Activated CD4-positive, alpha-beta memory T cell treated with anti-CD3 and anti-CD28 coated beads, Interleukin-2, amount 10 ng/mL, durations not matched to agents 7 days and 5 days (primary cell): ENCODE data around the gene RAB3C. TPM values are rescaled to one million over a fixed set of nuclear protein-coding genes. Genes with fewer than 3 reads are reported as not detected.
"Not testable (repeated sequence)": the region's sequence is repeated elsewhere in the genome, so short reads cannot be mapped to it uniquely, and the experiment has no call there.

Experiments used
- CTCF ChIA-PET: fragments of 350-600 bp; sonication (Branson Sonifier 250); formaldehyde crosslinking; loops from one replicate; lab custom pipeline; 2021; ENCODE audit warnings: antibody characterized with exemption, inconsistent platforms; lab: Charles Lee
- POLR2A ChIA-PET: fragments of 350-600 bp; sonication (Branson Sonifier 250); formaldehyde crosslinking; loops from one replicate; lab custom pipeline; 2021; ENCODE audit warnings: antibody characterized with exemption; lab: Charles Lee
- DNase-seq: peaks from one replicate; pipeline ENCODE4 v3.0.0-alpha.2; 2020
- H3K27ac Mint-ChIP-seq: one replicate; pipeline ENCODE4 v1.8.0; 2021; ENCODE audit warnings: mild to moderate bottlenecking, mixed read lengths
- H3K27me3 Mint-ChIP-seq: one replicate; pipeline ENCODE4 v1.8.0; 2021; ENCODE audit warnings: mixed read lengths
- H3K36me3 Mint-ChIP-seq: one replicate; pipeline ENCODE4 v1.8.0; 2021; ENCODE audit warnings: low read depth, mixed read lengths
- H3K4me1 Mint-ChIP-seq: one replicate; pipeline ENCODE4 v1.8.0; 2021; ENCODE audit warnings: mixed read lengths
- H3K4me3 Mint-ChIP-seq: one replicate; pipeline ENCODE4 v1.8.0; 2021; ENCODE audit warnings: mild to moderate bottlenecking, mixed read lengths
- H3K9me3 Mint-ChIP-seq: one replicate; pipeline ENCODE4 v1.8.0; 2021; ENCODE audit warnings: mixed read lengths
- total RNA-seq, 2 experiments: library from RNA; stranded (reverse); gene quantifications; one replicate each; pipeline ENCODE4 v1.2.3, GENCODE V29; 2021

The RAB3C gene
- total RNA-seq, 2 experiments from 2014 or later, result not detected

GRCh38 chr5:58703925-58704555, 121.2 kb downstream of the RAB3C start:
- CTCF ChIA-PET, result no interaction called here
- H3K4me3 Mint-ChIP-seq, result no peak overlapping the region

GRCh38 chr5:58706736-58707135, 123.9 kb downstream of the RAB3C start:
- Mint-ChIP-seq H3K9me3 (no peaks in the 10 kb centered on the region), H3K36me3 (no peaks in the 10 kb centered on the region), H3K4me1 (no peaks in the 10 kb centered on the region), H3K27me3 (peaks cover 5% of the 10 kb centered on the region), H3K4me3 (no peak overlapping the region), H3K27ac (no peak overlapping the region)
- CTCF ChIA-PET, result no interaction called here
- no peak for DNase-seq
- POLR2A ChIA-PET, result no interaction called here

More at GRCh38 chr5:58703925-58704555, 121.2 kb downstream of the RAB3C start:
- no peaks in the 10 kb centered on the region for H3K4me1 Mint-ChIP-seq
- POLR2A ChIA-PET, result no interaction called here
- no peaks in the 10 kb centered on the region for H3K36me3 Mint-ChIP-seq
- no peak overlapping the region for H3K27ac Mint-ChIP-seq
- peaks cover 5% of the 10 kb centered on the region for H3K27me3 Mint-ChIP-seq
- DNase-seq, result no peak
- no peaks in the 10 kb centered on the region for H3K9me3 Mint-ChIP-seq

- DNase-seq, result no peak
- H3K27ac Mint-ChIP-seq, result no peak overlapping the region
- H3K27me3 Mint-ChIP-seq, result peaks cover 5% of the 10 kb centered on the region
- no peaks in the 10 kb centered on the region for H3K4me1 Mint-ChIP-seq
- H3K9me3 Mint-ChIP-seq, result no peaks in the 10 kb centered on the region
- H3K4me3 Mint-ChIP-seq, result no peak overlapping the region
- CTCF ChIA-PET, result no interaction called here
- no peaks in the 10 kb centered on the region for H3K36me3 Mint-ChIP-seq
- POLR2A ChIA-PET, result no interaction called here
Observed at GRCh38 chr5:58708456-58708855, 125.6 kb downstream of the RAB3C start.

- H3K27me3 Mint-ChIP-seq, CTCF ChIA-PET, H3K9me3 Mint-ChIP-seq: not testable (repeated sequence)
Observed at GRCh38 chr5:58710425-58710824, 127.5 kb downstream of the RAB3C start.

GRCh38 chr5:58710871-58711270, 128.0 kb downstream of the RAB3C start:
- Mint-ChIP-seq H3K4me3 (no peak overlapping the region), H3K27ac (no peak overlapping the region), H3K9me3 (no peaks in the 10 kb centered on the region), H3K27me3 (peaks cover 3% of the 10 kb centered on the region), H3K4me1 (no peaks in the 10 kb centered on the region), H3K36me3 (no peaks in the 10 kb centered on the region)
- DNase-seq, result no peak
- POLR2A ChIA-PET, result no interaction called here
- CTCF ChIA-PET, result no interaction called here

More at GRCh38 chr5:58710425-58710824, 127.5 kb downstream of the RAB3C start:
- POLR2A ChIA-PET, DNase-seq, H3K4me3 Mint-ChIP-seq, H3K36me3 Mint-ChIP-seq, H3K4me1 Mint-ChIP-seq, H3K27ac Mint-ChIP-seq: not testable (repeated sequence)

- POLR2A ChIA-PET, result no interaction called here
- Mint-ChIP-seq H3K27ac (no peak overlapping the region), H3K4me1 (no peaks in the 10 kb centered on the region), H3K27me3 (peaks cover 3% of the 10 kb centered on the region), H3K36me3 (no peaks in the 10 kb centered on the region), H3K9me3 (no peaks in the 10 kb centered on the region), H3K4me3 (no peak overlapping the region)
- CTCF ChIA-PET, result no interaction called here
- no peak for DNase-seq
Observed at GRCh38 chr5:58711965-58712364, 129.1 kb downstream of the RAB3C start.

GRCh38 chr5:58714046-58714445, 131.2 kb downstream of the RAB3C start:
- no peaks in the 10 kb centered on the region for H3K4me1 Mint-ChIP-seq
- H3K27ac Mint-ChIP-seq, result no peak overlapping the region
- H3K36me3 Mint-ChIP-seq, result no peaks in the 10 kb centered on the region
- DNase-seq, result no peak
- POLR2A ChIA-PET, result no interaction called here
- CTCF ChIA-PET, result no interaction called here
- no peak overlapping the region for H3K4me3 Mint-ChIP-seq
- H3K27me3 Mint-ChIP-seq, result peaks cover 2% of the 10 kb centered on the region
- no peaks in the 10 kb centered on the region for H3K9me3 Mint-ChIP-seq

- no peaks in the 10 kb centered on the region for H3K36me3 Mint-ChIP-seq
- no peaks in the 10 kb centered on the region for H3K9me3 Mint-ChIP-seq
- ChIA-PET POLR2A (no interaction called here), CTCF (no interaction called here)
- no peak overlapping the region for H3K4me3 Mint-ChIP-seq
- peaks cover 2% of the 10 kb centered on the region for H3K27me3 Mint-ChIP-seq
- no peaks in the 10 kb centered on the region for H3K4me1 Mint-ChIP-seq
- H3K27ac Mint-ChIP-seq, result no peak overlapping the region
- no peak for DNase-seq
Observed at GRCh38 chr5:58715997-58716656, 133.3 kb downstream of the RAB3C start.

- Mint-ChIP-seq H3K27me3 (peaks cover 2% of the 10 kb centered on the region), H3K36me3 (no peaks in the 10 kb centered on the region), H3K9me3 (no peaks in the 10 kb centered on the region), H3K4me3 (no peak overlapping the region), H3K27ac (no peak overlapping the region), H3K4me1 (no peaks in the 10 kb centered on the region)
- CTCF ChIA-PET, result no interaction called here
- POLR2A ChIA-PET, result no interaction called here
- no peak for DNase-seq
Observed at GRCh38 chr5:58716713-58717112, 133.8 kb downstream of the RAB3C start.

- Mint-ChIP-seq H3K4me3 (no peak overlapping the region), H3K27me3 (peaks cover 2% of the 10 kb centered on the region), H3K4me1 (no peaks in the 10 kb centered on the region), H3K27ac (no peak overlapping the region), H3K36me3 (no peaks in the 10 kb centered on the region), H3K9me3 (no peaks in the 10 kb centered on the region)
- no peak for DNase-seq
- ChIA-PET CTCF (no interaction called here), POLR2A (no interaction called here)
Observed at GRCh38 chr5:58717303-58718007, 134.6 kb downstream of the RAB3C start.

GRCh38 chr5:58718269-58718978, 135.5 kb downstream of the RAB3C start:
- Mint-ChIP-seq H3K4me1 (no peaks in the 10 kb centered on the region), H3K4me3 (no peak overlapping the region), H3K27me3 (peaks cover 2% of the 10 kb centered on the region), H3K36me3 (no peaks in the 10 kb centered on the region), H3K27ac (no peak overlapping the region), H3K9me3 (no peaks in the 10 kb centered on the region)
- CTCF ChIA-PET, result no interaction called here
- DNase-seq, result no peak
- POLR2A ChIA-PET, result no interaction called here

- no peak for DNase-seq
- ChIA-PET POLR2A (no interaction called here), CTCF (no interaction called here)
- H3K4me1 Mint-ChIP-seq, result no peaks in the 10 kb centered on the region
- H3K27ac Mint-ChIP-seq, result no peak overlapping the region
- peaks cover 2% of the 10 kb centered on the region for H3K27me3 Mint-ChIP-seq
- H3K4me3 Mint-ChIP-seq, result no peak overlapping the region
- no peaks in the 10 kb centered on the region for H3K36me3 Mint-ChIP-seq
- H3K9me3 Mint-ChIP-seq, result no peaks in the 10 kb centered on the region
Observed at GRCh38 chr5:58722160-58722559, 139.3 kb downstream of the RAB3C start.

GRCh38 chr5:58724992-58725391, 142.1 kb downstream of the RAB3C start:
- Mint-ChIP-seq H3K4me1 (no peaks in the 10 kb centered on the region), H3K9me3 (no peaks in the 10 kb centered on the region), H3K36me3 (no peaks in the 10 kb centered on the region), H3K4me3 (no peak overlapping the region), H3K27ac (no peak overlapping the region), H3K27me3 (peaks cover 2% of the 10 kb centered on the region)
- DNase-seq, result no peak
- POLR2A ChIA-PET, result no interaction called here
- CTCF ChIA-PET, result no interaction called here
